ENCODE results near the gene SLC38A11. TPM values are rescaled to one million over a fixed set of nuclear protein-coding genes. Genes with fewer than 3 reads are reported as not detected.

SLC38A11 gene
- total and polyA plus RNA-seq, 2 experiments from 2014 or later: not detected

GRCh38 chr2:164922134-164922533, 33.2 kb downstream of the SLC38A11 start:
- ATAC-seq: no peak
- Mint-ChIP-seq H3K36me3 (ENCODE audit: low read depth) (no peaks in the 10 kb centered on the region), H3K4me3 (no peak overlapping the region), H3K27ac (no peak overlapping the region), H3K27me3 (ENCODE audit: insufficient read depth, low read depth, poor library complexity) (no peaks in the 10 kb centered on the region), H3K4me1 (peaks cover 7% of the 10 kb centered on the region; the same call in 2 of the 3 replicates), H3K9me3 (no peaks in the 10 kb centered on the region)
- Histone ChIP-seq H3K4me2 (no peak overlapping the region), H3K27me3 (ENCODE audit: insufficient read depth) (no peaks in the 10 kb centered on the region), H2AFZ (no peak overlapping the region), H3K9me2 (ENCODE audit: insufficient read depth) (peaks cover 4% of the 10 kb centered on the region; the same call in 1 of the 2 replicates), H3K4me1 (ENCODE audit: insufficient read depth) (peaks cover 8% of the 10 kb centered on the region; the same call in 1 of the 2 replicates), H3K36me3 (ENCODE audit: insufficient read depth) (no peaks in the 10 kb centered on the region), H3K79me2 (replicated peaks; ENCODE audit: insufficient read depth) (no peaks in the 10 kb centered on the region), H4K20me1 (replicated peaks; ENCODE audit: insufficient read depth) (no peaks in the 10 kb centered on the region), H3K4me3 (no peak overlapping the region), H3F3A (replicated peaks; ENCODE audit: low read depth) (no peaks in the 10 kb centered on the region), H3K27ac (ENCODE audit: low read depth) (no peak overlapping the region)
- no peak for TF ChIP-seq ETS1 (IDR thresholded peaks at IDR 0.05)
- TF ChIP-seq EZH2phosphoT487 (IDR thresholded peaks at IDR 0.05; ENCODE audit: unreplicated experiment): no peak
- TF ChIP-seq EZH2 (IDR thresholded peaks at IDR 0.05; ENCODE audit: low read depth, unreplicated experiment): no peak
- no peak for TF ChIP-seq NANOG (IDR thresholded peaks at IDR 0.05; ENCODE audit: borderline replicate concordance)
- no peak for TF ChIP-seq POLR2AphosphoS5 (IDR thresholded peaks at IDR 0.05; ENCODE audit: low read depth)
- no peak for DNase-seq (ENCODE audit: low spot score)

GRCh38 chr2:164920430-164920829, 34.9 kb downstream of the SLC38A11 start:
- H3F3A ChIP-seq (replicated peaks; ENCODE audit: low read depth): no peaks in the 10 kb centered on the region
- H2AFZ ChIP-seq: no peak overlapping the region
- Mint-ChIP-seq H3K27ac (no peak overlapping the region), H3K36me3 (ENCODE audit: low read depth) (no peaks in the 10 kb centered on the region), H3K27me3 (ENCODE audit: insufficient read depth, low read depth, poor library complexity) (no peaks in the 10 kb centered on the region), H3K9me3 (no peaks in the 10 kb centered on the region), H3K4me3 (no peak overlapping the region), H3K4me1 (peaks cover 7% of the 10 kb centered on the region; the same call in 2 of the 3 replicates)
- H4K20me1 ChIP-seq (replicated peaks; ENCODE audit: insufficient read depth): no peaks in the 10 kb centered on the region
- no peaks in the 10 kb centered on the region for H3K27me3 ChIP-seq (ENCODE audit: insufficient read depth)
- H3K36me3 ChIP-seq (ENCODE audit: insufficient read depth): no peaks in the 10 kb centered on the region
- H3K79me2 ChIP-seq (replicated peaks; ENCODE audit: insufficient read depth): no peaks in the 10 kb centered on the region
- H3K4me1 ChIP-seq (ENCODE audit: insufficient read depth): peaks cover 8% of the 10 kb centered on the region; the same call in 1 of the 2 replicates
- H3K4me2 ChIP-seq: no peak overlapping the region
- ATAC-seq (no peak), DNase-seq (ENCODE audit: low spot score) (no peak)
- H3K9me2 ChIP-seq (ENCODE audit: insufficient read depth): no peaks in the 10 kb centered on the region
- TF ChIP-seq POLR2AphosphoS5 (IDR thresholded peaks at IDR 0.05; ENCODE audit: low read depth): no peak
- no peak overlapping the region for H3K27ac ChIP-seq (ENCODE audit: low read depth)
- H3K4me3 ChIP-seq: no peak overlapping the region

- Mint-ChIP-seq H3K4me3 (no peak overlapping the region), H3K9me3 (no peaks in the 10 kb centered on the region), H3K4me1 (peaks cover 31% of the 10 kb centered on the region), H3K36me3 (ENCODE audit: low read depth) (no peaks in the 10 kb centered on the region), H3K27me3 (ENCODE audit: insufficient read depth, low read depth, poor library complexity) (no peaks in the 10 kb centered on the region), H3K27ac (no peak overlapping the region)
- TF ChIP-seq NANOG (IDR thresholded peaks at IDR 0.05; ENCODE audit: borderline replicate concordance) (no peak), CTCF (conservative IDR thresholded peaks at IDR 0.05; ENCODE audit: low read depth in 2 of 2) (peak; percentile 67 to 82), ETS1 (IDR thresholded peaks at IDR 0.05) (no peak)
- Histone ChIP-seq H3K4me3 (no peak overlapping the region), H3K27me3 (ENCODE audit: insufficient read depth) (no peaks in the 10 kb centered on the region), H3K9me2 (ENCODE audit: insufficient read depth) (no peaks in the 10 kb centered on the region), H3K4me2 (no peak overlapping the region), H3F3A (replicated peaks; ENCODE audit: low read depth) (no peaks in the 10 kb centered on the region), H3K27ac (ENCODE audit: low read depth) (no peak overlapping the region), H3K36me3 (ENCODE audit: insufficient read depth) (no peaks in the 10 kb centered on the region), H2AFZ (no peak overlapping the region), H3K4me1 (ENCODE audit: insufficient read depth) (peaks cover 29% of the 10 kb centered on the region), H4K20me1 (replicated peaks; ENCODE audit: insufficient read depth) (no peaks in the 10 kb centered on the region), H3K79me2 (replicated peaks; ENCODE audit: insufficient read depth) (no peaks in the 10 kb centered on the region)
- peak; percentile 59 for DNase-seq (ENCODE audit: low spot score)
- peak; percentile 69 for ATAC-seq
Measured at GRCh38 chr2:164917296-164917903, 37.9 kb downstream of the SLC38A11 start.

Measured in GM23338 (cell line).